A549 (cell line): ENCODE measurements around the gene FOCAD. TPM values are rescaled to one million over a fixed set of nuclear protein-coding genes. Genes with fewer than 3 reads are reported as not detected.

Source experiments
- ATAC-seq, 2 experiments: fragments of 200-7000 bp in 1 of 2; fragments of >200 bp in 1 of 2; cut with Nextera tagmentation in 1 of 2; cut with Tn5 transposase in 1 of 2; 3 replicates each; pipeline versions ENCODE4 v1.8.0 to v1.9.1; 2018 to 2020; ENCODE audit warnings: mild to moderate bottlenecking in 1 of 2, moderate library complexity in 1 of 2
- CTCF ChIA-PET: fragments of 300-600 bp; sonication (Branson Sonifier 250); formaldehyde crosslinking; extraction: SDS; loops from one replicate; lab custom pipeline; 2021; ENCODE audit warnings: antibody characterized with exemption, inconsistent platforms; lab: Yijun Ruan, JAX
- POLR2A ChIA-PET: fragments of 350-600 bp; formaldehyde crosslinking; extraction: SDS; loops from one replicate; lab custom pipeline; 2021; ENCODE audit warnings: antibody characterized with exemption, inconsistent platforms; lab: Yijun Ruan, JAX
- DNase-seq, 2 experiments: peaks; one replicate each; pipeline versions ENCODE4 v3.0.0 to v3.0.0-alpha.2; 2011 to 2016; ENCODE audit warnings: low read depth in 1 of 2, low spot score in 1 of 2
- FAIRE-seq: peaks from 2 replicates; lab custom pipeline; 2011; peaks lifted over from hg19 to GRCh38; lab: Jason Lieb, UNC
- H3K27ac ChIP-seq, 2 experiments: fragments of >200 bp; sonication (Bioruptor Twin); formaldehyde crosslinking; 3 replicates each; pipeline ENCODE4 v1.5.1; 2016 to 2017
- H3K4me1 ChIP-seq: fragments of >200 bp; sonication (Bioruptor Twin); formaldehyde crosslinking; 3 replicates; pipeline ENCODE4 v1.6.1; 2016
- H3K4me2 ChIP-seq: fragments of >200 bp; sonication (Bioruptor Twin); formaldehyde crosslinking; 3 replicates; pipeline ENCODE4 v1.6.1; 2016
- H3K4me3 ChIP-seq: fragments of >200 bp; sonication (Bioruptor Twin); formaldehyde crosslinking; 3 replicates; pipeline ENCODE4 v1.5.1; 2016
- H3K9me3 ChIP-seq: fragments of >200 bp; sonication (Bioruptor Twin); formaldehyde crosslinking; 3 replicates; pipeline ENCODE4 v1.6.1; 2016
- CEBPB ChIP-seq, 2 experiments: fragments of >200 bp in 1 of 2; sonication (Bioruptor Twin) in 1 of 2; formaldehyde crosslinking in 1 of 2; IDR thresholded peaks; 2 replicates each; pipeline ENCODE4 v1.6.1; 2012 to 2016
- ESRRA ChIP-seq: fragments of 150-350 bp; IDR thresholded peaks from 2 replicates; pipeline ENCODE4 v1.6.1; 2014; ENCODE audit warnings: mild to moderate bottlenecking, low read length, borderline replicate concordance
- FOSL2 ChIP-seq, 2 experiments: fragments of 450-650 bp in 1 of 2; fragments of >200 bp in 1 of 2; sonication (Bioruptor Twin) in 1 of 2; formaldehyde crosslinking; IDR thresholded peaks; 2 replicates each; pipeline versions ENCODE4 v1.5.0 to v1.6.1; 2016 to 2020; ENCODE audit warnings: mild to moderate bottlenecking in 1 of 2, moderate library complexity in 1 of 2
- HEYL ChIP-seq: fragments of 250-450 bp; sonication (Bioruptor Pico); IDR thresholded peaks from 2 replicates; pipeline ENCODE4 v1.8.0; 2021; ENCODE audit warnings: mild to moderate bottlenecking, moderate library complexity
- HOXB13 ChIP-seq: fragments of 250-450 bp; sonication (Bioruptor Pico); IDR thresholded peaks from 2 replicates; pipeline ENCODE4 v1.5.0; 2020; ENCODE audit warnings: low read depth, mild to moderate bottlenecking, moderate library complexity
- KDM5A ChIP-seq: fragments of 200-600 bp; sonication (generic); IDR thresholded peaks from 2 replicates; pipeline ENCODE4 v1.6.1; 2016; ENCODE audit warnings: antibody characterized with exemption, mild to moderate bottlenecking
- MAFK ChIP-seq: fragments of 450-650 bp; IDR thresholded peaks from 2 replicates; pipeline ENCODE4 v1.6.1; 2014; ENCODE audit not compliant: partially characterized antibody
- PHF8 ChIP-seq: fragments of 200-600 bp; sonication (generic); IDR thresholded peaks from 2 replicates; pipeline ENCODE4 v1.6.1; 2016; ENCODE audit warnings: low read depth, mild to moderate bottlenecking, antibody characterized with exemption, moderate library complexity, borderline replicate concordance
- RCOR1 ChIP-seq: fragments of 150-350 bp; IDR thresholded peaks from 2 replicates; pipeline ENCODE4 v1.6.1; 2014; ENCODE audit warnings: antibody characterized with exemption, low read length, low read depth
- RFX5 ChIP-seq: fragments of 450-650 bp; IDR thresholded peaks from 2 replicates; pipeline ENCODE4 v1.7.1; 2014; ENCODE audit warnings: antibody characterized with exemption, mild to moderate bottlenecking, moderate library complexity
- RNF2 ChIP-seq: fragments of 200-600 bp; sonication (generic); IDR thresholded peaks from 2 replicates; pipeline ENCODE4 v1.6.1; 2016; ENCODE audit warnings: low read depth, mild to moderate bottlenecking, antibody characterized with exemption, moderate library complexity, borderline replicate concordance
- SMC3 ChIP-seq: fragments of >200 bp; sonication (Bioruptor Twin); formaldehyde crosslinking; IDR thresholded peaks from 3 replicates; pipeline ENCODE4 v1.6.1; 2018; ENCODE audit warnings: inconsistent platforms
- SREBF2 ChIP-seq: fragments of 450-650 bp; IDR thresholded peaks from 2 replicates; pipeline ENCODE4 v1.6.1; 2014; ENCODE audit warnings: mild to moderate bottlenecking, moderate library complexity
- TFCP2L1 ChIP-seq: fragments of 250-450 bp; sonication (Bioruptor Pico); IDR thresholded peaks from 2 replicates; pipeline ENCODE4 v1.5.0; 2021; ENCODE audit warnings: mild to moderate bottlenecking
- ZNF302 ChIP-seq: fragments of 250-450 bp; sonication (Bioruptor Pico); IDR thresholded peaks from 2 replicates; pipeline ENCODE4 v1.9.0; 2021; ENCODE audit warnings: inconsistent platforms, mild to moderate bottlenecking, moderate library complexity
- WGBS: methylation state at CpG from one replicate; pipeline ENCODE4 v1.1.6; 2017; ENCODE audit errors: missing lambda C conversion rate; 5-methylcytosine and 5-hydroxymethylcytosine counted together
- polyA plus RNA-seq, 4 experiments: library from polyadenylated mRNA; depleted of rRNA in 3 of 4; stranded (reverse); fragments of >200 nt; fragmentation: RNase III in 1 of 4; extraction: RNeasy Plus Mini Kit Qiagen cat#74134 plus additional on column Dnase treatment in 1 of 4; gene quantifications; 2 replicates in 3 of 4; 3 replicates in 1 of 4; pipeline ENCODE4 v1.2.3, GENCODE V29; 2011 to 2017
- TF ChIP-seq, protein P1 (sequence below): fragments of 200-600 bp; sonication (generic); IDR thresholded peaks from 2 replicates; pipeline ENCODE4 v1.6.1; 2016; ENCODE audit warnings: antibody characterized with exemption, mild to moderate bottlenecking, moderate library complexity
- TF ChIP-seq, protein P2 (sequence below): fragments of >200 bp; sonication (Bioruptor Twin); formaldehyde crosslinking; IDR thresholded peaks from 2 replicates; pipeline ENCODE4 v1.6.1; 2016
- TF ChIP-seq, protein P3 (sequence below): fragments of >200 bp; sonication (Bioruptor Twin); formaldehyde crosslinking; IDR thresholded peaks from 3 replicates; pipeline ENCODE4 v1.6.1; 2016
- TF ChIP-seq, protein P4 (sequence below): fragments of 150-350 bp; IDR thresholded peaks from 2 replicates; pipeline ENCODE4 v1.6.1; 2014; ENCODE audit warnings: low read depth, mild to moderate bottlenecking, low read length
- TF ChIP-seq, protein P5 (sequence below): fragments of >200 bp; sonication (Bioruptor Twin); formaldehyde crosslinking; IDR thresholded peaks from 3 replicates; pipeline ENCODE4 v1.5.1; 2016

The FOCAD gene
- polyA plus RNA-seq, 2 of the 4 experiments (the other 2 are of a cell fraction), result 22.0 to 53.8 TPM

DNA sequence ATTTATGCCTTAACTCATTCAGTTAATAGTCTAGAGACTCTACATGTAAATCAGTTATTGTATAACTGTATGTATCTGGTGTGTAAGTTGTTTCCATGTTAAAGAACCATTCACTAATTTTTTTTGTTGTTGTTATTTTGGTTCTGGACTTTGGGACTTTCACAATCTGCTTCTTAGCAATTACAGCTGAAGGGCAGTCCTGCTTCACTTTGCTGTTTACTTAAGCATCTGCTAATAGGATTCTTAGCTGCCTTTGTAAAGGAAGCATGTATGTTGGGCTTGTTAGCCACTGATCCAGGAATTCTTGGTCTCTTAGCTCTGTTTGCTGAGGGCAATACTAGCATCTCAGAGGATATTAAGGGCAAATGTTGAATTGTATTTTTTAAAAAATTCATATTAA, 97.0 kb downstream of the FOCAD start:
- H3K9me3 ChIP-seq, result no peaks in the 10 kb centered on the region
- DNase-seq (peak in 1 of 2 experiments; percentile 7), ATAC-seq (no peak), FAIRE-seq (no peak)
- H3K27ac ChIP-seq, result no peak overlapping the region
- TF ChIP-seq KDM5A, result no peak
- no peak for TF ChIP-seq SMC3
- no peak for TF ChIP-seq MAFK
- TF ChIP-seq RNF2, result no peak
- TF ChIP-seq, protein P1, sequence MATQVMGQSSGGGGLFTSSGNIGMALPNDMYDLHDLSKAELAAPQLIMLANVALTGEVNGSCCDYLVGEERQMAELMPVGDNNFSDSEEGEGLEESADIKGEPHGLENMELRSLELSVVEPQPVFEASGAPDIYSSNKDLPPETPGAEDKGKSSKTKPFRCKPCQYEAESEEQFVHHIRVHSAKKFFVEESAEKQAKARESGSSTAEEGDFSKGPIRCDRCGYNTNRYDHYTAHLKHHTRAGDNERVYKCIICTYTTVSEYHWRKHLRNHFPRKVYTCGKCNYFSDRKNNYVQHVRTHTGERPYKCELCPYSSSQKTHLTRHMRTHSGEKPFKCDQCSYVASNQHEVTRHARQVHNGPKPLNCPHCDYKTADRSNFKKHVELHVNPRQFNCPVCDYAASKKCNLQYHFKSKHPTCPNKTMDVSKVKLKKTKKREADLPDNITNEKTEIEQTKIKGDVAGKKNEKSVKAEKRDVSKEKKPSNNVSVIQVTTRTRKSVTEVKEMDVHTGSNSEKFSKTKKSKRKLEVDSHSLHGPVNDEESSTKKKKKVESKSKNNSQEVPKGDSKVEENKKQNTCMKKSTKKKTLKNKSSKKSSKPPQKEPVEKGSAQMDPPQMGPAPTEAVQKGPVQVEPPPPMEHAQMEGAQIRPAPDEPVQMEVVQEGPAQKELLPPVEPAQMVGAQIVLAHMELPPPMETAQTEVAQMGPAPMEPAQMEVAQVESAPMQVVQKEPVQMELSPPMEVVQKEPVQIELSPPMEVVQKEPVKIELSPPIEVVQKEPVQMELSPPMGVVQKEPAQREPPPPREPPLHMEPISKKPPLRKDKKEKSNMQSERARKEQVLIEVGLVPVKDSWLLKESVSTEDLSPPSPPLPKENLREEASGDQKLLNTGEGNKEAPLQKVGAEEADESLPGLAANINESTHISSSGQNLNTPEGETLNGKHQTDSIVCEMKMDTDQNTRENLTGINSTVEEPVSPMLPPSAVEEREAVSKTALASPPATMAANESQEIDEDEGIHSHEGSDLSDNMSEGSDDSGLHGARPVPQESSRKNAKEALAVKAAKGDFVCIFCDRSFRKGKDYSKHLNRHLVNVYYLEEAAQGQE, result no peak
- TF ChIP-seq, protein P2, sequence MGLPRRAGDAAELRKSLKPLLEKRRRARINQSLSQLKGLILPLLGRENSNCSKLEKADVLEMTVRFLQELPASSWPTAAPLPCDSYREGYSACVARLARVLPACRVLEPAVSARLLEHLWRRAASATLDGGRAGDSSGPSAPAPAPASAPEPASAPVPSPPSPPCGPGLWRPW, result no peak
- no peak for TF ChIP-seq PHF8
- TF ChIP-seq, protein P3, sequence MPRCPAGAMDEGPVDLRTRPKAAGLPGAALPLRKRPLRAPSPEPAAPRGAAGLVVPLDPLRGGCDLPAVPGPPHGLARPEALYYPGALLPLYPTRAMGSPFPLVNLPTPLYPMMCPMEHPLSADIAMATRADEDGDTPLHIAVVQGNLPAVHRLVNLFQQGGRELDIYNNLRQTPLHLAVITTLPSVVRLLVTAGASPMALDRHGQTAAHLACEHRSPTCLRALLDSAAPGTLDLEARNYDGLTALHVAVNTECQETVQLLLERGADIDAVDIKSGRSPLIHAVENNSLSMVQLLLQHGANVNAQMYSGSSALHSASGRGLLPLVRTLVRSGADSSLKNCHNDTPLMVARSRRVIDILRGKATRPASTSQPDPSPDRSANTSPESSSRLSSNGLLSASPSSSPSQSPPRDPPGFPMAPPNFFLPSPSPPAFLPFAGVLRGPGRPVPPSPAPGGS, result no peak
- TF ChIP-seq RCOR1, result no peak
- no peak for TF ChIP-seq FOSL2 (IDR thresholded peaks at IDR 0.05)
- no peak for TF ChIP-seq FOSL2 (CRISPR knock-in tag; IDR thresholded peaks at IDR 0.05)
- H3K4me2 ChIP-seq, result no peak overlapping the region
- no peaks in the 10 kb centered on the region for H3K4me1 ChIP-seq
- ChIA-PET POLR2A (no interaction called here), CTCF (no interaction called here)
- H3K4me3 ChIP-seq, result no peak overlapping the region

DNA sequence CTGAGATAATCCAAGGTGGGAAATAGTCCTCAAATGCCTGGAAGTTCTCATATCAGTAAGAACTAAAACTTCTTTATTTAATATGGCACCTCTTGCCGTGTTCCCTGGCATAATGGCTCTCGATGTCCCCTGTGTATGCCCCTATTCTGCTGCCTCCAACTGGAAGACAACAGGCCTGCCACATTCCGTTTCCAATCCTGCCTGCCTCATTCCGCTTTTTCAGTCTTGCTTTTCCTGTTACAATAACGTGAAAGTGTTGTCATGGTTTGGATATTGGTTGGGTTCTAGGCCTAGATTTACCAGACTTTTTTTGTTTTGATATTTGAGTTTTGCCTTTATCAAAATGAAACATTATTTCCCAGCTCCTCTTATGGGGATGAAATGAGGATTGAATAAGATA, 98.2 kb downstream of the FOCAD start:
- Histone ChIP-seq H3K9me3 (no peaks in the 10 kb centered on the region), H3K4me1 (no peaks in the 10 kb centered on the region), H3K4me2 (no peak overlapping the region), H3K27ac (no peak overlapping the region), H3K4me3 (no peak overlapping the region)
- ChIA-PET CTCF (no interaction called here), POLR2A (no interaction called here)
- ATAC-seq (no peak), DNase-seq (no peak), FAIRE-seq (no peak)
- WGBS, result 94% methylated on average over 5 of the region's 5 CpGs
- TF ChIP-seq, protein P4, sequence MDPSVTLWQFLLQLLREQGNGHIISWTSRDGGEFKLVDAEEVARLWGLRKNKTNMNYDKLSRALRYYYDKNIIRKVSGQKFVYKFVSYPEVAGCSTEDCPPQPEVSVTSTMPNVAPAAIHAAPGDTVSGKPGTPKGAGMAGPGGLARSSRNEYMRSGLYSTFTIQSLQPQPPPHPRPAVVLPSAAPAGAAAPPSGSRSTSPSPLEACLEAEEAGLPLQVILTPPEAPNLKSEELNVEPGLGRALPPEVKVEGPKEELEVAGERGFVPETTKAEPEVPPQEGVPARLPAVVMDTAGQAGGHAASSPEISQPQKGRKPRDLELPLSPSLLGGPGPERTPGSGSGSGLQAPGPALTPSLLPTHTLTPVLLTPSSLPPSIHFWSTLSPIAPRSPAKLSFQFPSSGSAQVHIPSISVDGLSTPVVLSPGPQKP, result no peak
- no peak for TF ChIP-seq HEYL (CRISPR knock-in tag)

DNA sequence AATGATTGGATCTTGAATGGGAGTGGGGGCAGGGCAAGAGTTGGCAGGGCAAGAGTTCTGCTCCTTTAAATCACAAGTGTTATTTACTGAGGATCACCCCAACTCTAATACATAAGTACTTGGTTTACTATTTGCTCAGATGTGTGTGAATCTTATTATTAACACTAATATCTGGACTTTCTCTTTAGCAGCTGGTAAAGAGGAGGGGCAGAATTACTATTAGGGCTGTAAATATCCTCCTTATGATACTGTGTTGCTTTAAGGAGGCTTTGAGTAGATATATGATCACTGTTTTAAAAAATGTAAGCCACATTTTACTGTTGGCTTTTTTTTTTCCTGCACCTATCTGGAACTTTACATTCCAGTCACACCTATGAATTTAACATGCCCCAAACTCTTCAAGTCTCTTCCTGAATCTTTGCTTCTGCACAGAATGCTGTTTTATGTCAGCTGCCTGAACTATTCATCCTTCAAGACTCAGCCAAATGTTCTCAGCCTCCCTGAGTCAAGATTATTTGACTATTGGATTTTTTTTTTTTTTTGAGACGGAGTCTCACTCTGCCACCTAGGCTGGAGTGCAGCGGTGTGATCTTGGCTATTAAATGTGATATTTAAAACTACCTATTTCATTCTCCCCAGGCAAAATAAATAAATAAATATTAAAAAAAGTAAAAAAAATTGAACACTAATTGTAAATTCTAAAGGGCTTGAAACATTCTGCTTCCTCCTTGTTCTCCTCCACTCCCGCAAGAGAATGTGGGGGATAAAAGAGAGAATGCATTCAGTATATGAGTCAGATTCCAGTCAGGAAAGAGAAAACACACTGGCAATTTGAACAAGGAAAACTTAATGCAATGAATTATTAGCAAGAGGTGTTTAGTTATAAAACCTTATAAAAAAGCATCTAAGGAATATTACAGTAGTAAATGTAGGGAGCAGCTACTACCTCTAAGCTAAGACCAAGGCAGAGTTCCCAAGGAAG, 99.3 kb downstream of the FOCAD start:
- no peak for DNase-seq
- Histone ChIP-seq H3K4me3 (no peak overlapping the region), H3K4me2 (no peak overlapping the region), H3K4me1 (no peaks in the 10 kb centered on the region), H3K27ac (no peak overlapping the region), H3K9me3 (no peaks in the 10 kb centered on the region)
- ChIA-PET CTCF (interaction anchor here (0.7 kb wide), 1 partner anchor 279 kb away, joined by 3 read pairs; no protein-coding TSS in a partner anchor), POLR2A (no interaction called here)
- ATAC-seq, result no peak
- TF ChIP-seq TFCP2L1 (CRISPR knock-in tag) (no peak), CEBPB (IDR thresholded peaks at IDR 0.05) (no peak), RCOR1 (no peak), RFX5 (no peak), SREBF2 (no peak), ZNF302 (CRISPR knock-in tag) (no peak), HOXB13 (CRISPR knock-in tag) (no peak), ESRRA (no peak)
- TF ChIP-seq, protein P5, sequence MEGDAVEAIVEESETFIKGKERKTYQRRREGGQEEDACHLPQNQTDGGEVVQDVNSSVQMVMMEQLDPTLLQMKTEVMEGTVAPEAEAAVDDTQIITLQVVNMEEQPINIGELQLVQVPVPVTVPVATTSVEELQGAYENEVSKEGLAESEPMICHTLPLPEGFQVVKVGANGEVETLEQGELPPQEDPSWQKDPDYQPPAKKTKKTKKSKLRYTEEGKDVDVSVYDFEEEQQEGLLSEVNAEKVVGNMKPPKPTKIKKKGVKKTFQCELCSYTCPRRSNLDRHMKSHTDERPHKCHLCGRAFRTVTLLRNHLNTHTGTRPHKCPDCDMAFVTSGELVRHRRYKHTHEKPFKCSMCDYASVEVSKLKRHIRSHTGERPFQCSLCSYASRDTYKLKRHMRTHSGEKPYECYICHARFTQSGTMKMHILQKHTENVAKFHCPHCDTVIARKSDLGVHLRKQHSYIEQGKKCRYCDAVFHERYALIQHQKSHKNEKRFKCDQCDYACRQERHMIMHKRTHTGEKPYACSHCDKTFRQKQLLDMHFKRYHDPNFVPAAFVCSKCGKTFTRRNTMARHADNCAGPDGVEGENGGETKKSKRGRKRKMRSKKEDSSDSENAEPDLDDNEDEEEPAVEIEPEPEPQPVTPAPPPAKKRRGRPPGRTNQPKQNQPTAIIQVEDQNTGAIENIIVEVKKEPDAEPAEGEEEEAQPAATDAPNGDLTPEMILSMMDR, result no peak
- TF ChIP-seq, protein P2, result no peak
- TF ChIP-seq, protein P4, result no peak
- FAIRE-seq, result no peak
- 93% methylated on average over 3 of the region's 3 CpGs for WGBS
